RWPE2 (cell line): ENCODE measurements around the gene GYPA.
A peak's percentile ranks its signal among the peaks of the same experiment; 100 is the strongest.
"Not testable (repeated sequence)": the region's sequence is repeated elsewhere in the genome, so short reads cannot be mapped to it uniquely, and the experiment has no call there.

Experiments
- ATAC-seq: fragments of 200-7000 bp; cut with Tn5 transposase; 3 replicates; pipeline ENCODE4 v1.9.1; 2021; ENCODE audit warnings: low read depth
- DNase-seq: peaks from one replicate; pipeline ENCODE4 v3.0.0-alpha.2; 2020; ENCODE audit warnings: low spot score
- H3K27ac ChIP-seq: fragments of 450-650 bp; 2 replicates; pipeline ENCODE4 v1.5.1; 2017; ENCODE audit warnings: mild to moderate bottlenecking; ENCODE audit not compliant: poor library complexity, severe bottlenecking
- H3K27me3 ChIP-seq: fragments of 250-450 bp; sonication (Bioruptor Pico); 2 replicates; pipeline ENCODE4 v1.5.1; 2021; ENCODE audit warnings: mild to moderate bottlenecking, moderate library complexity; ENCODE audit not compliant: insufficient read depth, poor library complexity, severe bottlenecking
- H3K36me3 ChIP-seq: fragments of 250-450 bp; sonication (Bioruptor Pico); 2 replicates; pipeline ENCODE4 v1.5.1; 2020; ENCODE audit warnings: low read depth, mild to moderate bottlenecking, moderate library complexity
- H3K4me1 ChIP-seq: fragments of 250-450 bp; sonication (Bioruptor Pico); 2 replicates; pipeline ENCODE4 v1.5.1; 2021; ENCODE audit warnings: mild to moderate bottlenecking, moderate library complexity; ENCODE audit not compliant: insufficient read depth, poor library complexity, severe bottlenecking
- H3K4me3 ChIP-seq: fragments of 250-450 bp; sonication (Bioruptor Pico); 2 replicates; pipeline ENCODE4 v1.5.1; 2021; ENCODE audit warnings: mild to moderate bottlenecking, moderate library complexity; ENCODE audit not compliant: severe bottlenecking
- H3K9me3 ChIP-seq: fragments of 250-450 bp; sonication (Bioruptor Pico); 2 replicates; pipeline ENCODE4 v1.5.1; 2021; ENCODE audit warnings: mild to moderate bottlenecking, moderate library complexity; ENCODE audit not compliant: severe bottlenecking

The GYPA gene

GRCh38 chr4:144138239-144138638 is 2.3 kb downstream of the GYPA start:
- not testable (repeated sequence) for H3K9me3 ChIP-seq, H3K36me3 ChIP-seq, H3K4me1 ChIP-seq, ATAC-seq, H3K27me3 ChIP-seq, H3K27ac ChIP-seq, DNase-seq, H3K4me3 ChIP-seq

- H3K4me3 ChIP-seq, H3K27ac ChIP-seq, DNase-seq, H3K4me1 ChIP-seq, H3K36me3 ChIP-seq, H3K27me3 ChIP-seq, H3K9me3 ChIP-seq: not testable (repeated sequence)
- peak; percentile 49; the same call in 1 of the 3 replicates for ATAC-seq
These were observed 3.2 kb downstream of the GYPA start for GRCh38 chr4:144137137-144137931.

GRCh38 chr4:144136189-144136588 is 4.3 kb downstream of the GYPA start:
- ATAC-seq, DNase-seq: not testable (repeated sequence)

GRCh38 chr4:144130167-144130566 is 10.4 kb downstream of the GYPA start:
- DNase-seq = not testable (repeated sequence)

More at GRCh38 chr4:144136189-144136588, 4.3 kb downstream of the GYPA start:
- not testable (repeated sequence) for H3K36me3 ChIP-seq, H3K4me1 ChIP-seq, H3K27ac ChIP-seq, H3K9me3 ChIP-seq, H3K27me3 ChIP-seq, H3K4me3 ChIP-seq

GRCh38 chr4:144129336-144129875 is 11.1 kb downstream of the GYPA start:
- H3K9me3 ChIP-seq, H3K4me3 ChIP-seq, DNase-seq, H3K36me3 ChIP-seq, H3K27ac ChIP-seq, H3K4me1 ChIP-seq, ATAC-seq, H3K27me3 ChIP-seq: not testable (repeated sequence)

More at GRCh38 chr4:144130167-144130566, 10.4 kb downstream of the GYPA start:
- H3K4me3 ChIP-seq, H3K4me1 ChIP-seq, ATAC-seq, H3K27ac ChIP-seq, H3K27me3 ChIP-seq, H3K9me3 ChIP-seq, H3K36me3 ChIP-seq: not testable (repeated sequence)

GRCh38 chr4:144128709-144129320 is 11.7 kb downstream of the GYPA start:
- not testable (repeated sequence) for H3K27ac ChIP-seq, DNase-seq, H3K36me3 ChIP-seq, H3K9me3 ChIP-seq, H3K4me1 ChIP-seq, H3K27me3 ChIP-seq, H3K4me3 ChIP-seq, ATAC-seq

- not testable (repeated sequence) for ATAC-seq, H3K27ac ChIP-seq, H3K36me3 ChIP-seq, H3K27me3 ChIP-seq, H3K4me1 ChIP-seq, H3K9me3 ChIP-seq, H3K4me3 ChIP-seq, DNase-seq
These were observed 15.4 kb downstream of the GYPA start for GRCh38 chr4:144125109-144125508.

- H3K4me3 ChIP-seq, H3K27ac ChIP-seq, H3K27me3 ChIP-seq, DNase-seq, H3K9me3 ChIP-seq, H3K36me3 ChIP-seq, ATAC-seq, H3K4me1 ChIP-seq: not testable (repeated sequence)
These were observed 16.4 kb downstream of the GYPA start for GRCh38 chr4:144123982-144124635.

GRCh38 chr4:144123269-144123668 is 17.2 kb downstream of the GYPA start:
- H3K4me3 ChIP-seq, H3K27me3 ChIP-seq, H3K27ac ChIP-seq, H3K4me1 ChIP-seq, ATAC-seq, H3K9me3 ChIP-seq, H3K36me3 ChIP-seq, DNase-seq: not testable (repeated sequence)

- H3K36me3 ChIP-seq, H3K27ac ChIP-seq, H3K27me3 ChIP-seq, H3K4me1 ChIP-seq, DNase-seq, ATAC-seq, H3K4me3 ChIP-seq, H3K9me3 ChIP-seq: not testable (repeated sequence)
These were observed 20.8 kb downstream of the GYPA start for GRCh38 chr4:144119752-144120151.
